C4-2B (cell line): ENCODE measurements around the gene R3HDM2.

Source experiments
- H3K27ac ChIP-seq: fragments of 450-650 bp; 2 replicates; pipeline ENCODE4 v1.5.1; 2017
- CTCF ChIP-seq: fragments of 450-650 bp; conservative IDR thresholded peaks from 2 replicates; pipeline ENCODE4 v1.5.1; 2017; ENCODE audit warnings: mild to moderate bottlenecking
- ZFX ChIP-seq: fragments of 450-650 bp; IDR thresholded peaks from 2 replicates; pipeline ENCODE4 v1.6.1; 2017

Gene R3HDM2

GRCh38 chr12:57263096-57263495 lies 167.7 kb downstream of the R3HDM2 start:
- H3K27ac ChIP-seq = no peak overlapping the region
- no peak for TF ChIP-seq CTCF
- TF ChIP-seq ZFX = no peak

GRCh38 chr12:57262126-57262822 lies 168.6 kb downstream of the R3HDM2 start:
- H3K27ac ChIP-seq = no peak overlapping the region
- TF ChIP-seq ZFX (no peak), CTCF (no peak)

DNA sequence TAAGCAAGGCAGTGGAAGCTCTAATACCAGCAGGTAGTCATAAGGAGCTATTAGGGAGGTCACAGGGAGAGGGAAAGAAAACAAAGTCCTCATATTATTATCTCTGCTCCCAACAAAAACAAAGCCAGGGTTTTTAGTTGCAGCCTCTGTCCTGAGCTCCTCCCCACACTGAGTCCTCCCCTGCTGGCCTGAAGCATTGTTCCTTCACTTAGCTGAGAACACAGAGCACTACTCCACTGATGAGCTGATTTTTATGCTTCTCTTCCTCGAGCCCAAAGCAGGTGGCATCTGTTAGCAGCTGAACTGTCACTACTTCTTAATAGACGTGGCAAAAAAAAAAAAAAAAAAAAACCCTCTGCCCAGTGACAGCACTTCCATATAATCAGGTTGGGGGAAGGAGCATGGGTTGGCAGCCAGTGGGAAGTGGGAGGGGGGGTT lies 169.4 kb downstream of the R3HDM2 start:
- no peak overlapping the region for H3K27ac ChIP-seq
- TF ChIP-seq ZFX (no peak), CTCF (no peak)

GRCh38 chr12:57260366-57260765 lies 170.5 kb downstream of the R3HDM2 start:
- H3K27ac ChIP-seq = no peak overlapping the region
- TF ChIP-seq CTCF (no peak), ZFX (no peak)

GRCh38 chr12:57258977-57259970 lies 171.6 kb downstream of the R3HDM2 start:
- TF ChIP-seq CTCF (no peak), ZFX (no peak)
- H3K27ac ChIP-seq = no peak overlapping the region

- no peak overlapping the region for H3K27ac ChIP-seq
- no peak for TF ChIP-seq CTCF
- TF ChIP-seq ZFX = no peak
Measured at GRCh38 chr12:57255916-57256315, 174.9 kb downstream of the R3HDM2 start.
